Neural cell (in vitro differentiated cells): ENCODE results near the gene GGT6.

Source experiments
- CTCF ChIP-seq: fragments of 450-650 bp; IDR thresholded peaks from 2 replicates; pipeline ENCODE4 v1.5.1; 2014; ENCODE audit warnings: antibody characterized with exemption, mild to moderate bottlenecking, moderate library complexity; ENCODE audit not compliant: poor library complexity, severe bottlenecking
- EP300 ChIP-seq: fragments of 450-650 bp; conservative IDR thresholded peaks from 2 replicates; pipeline ENCODE4 v1.6.1; 2014; ENCODE audit warnings: antibody characterized with exemption, mild to moderate bottlenecking, moderate library complexity; ENCODE audit not compliant: poor library complexity, severe bottlenecking
- EZH2 ChIP-seq: fragments of 200-600, 300-800 bp; shearing (Covaris generic), sonication (generic); IDR thresholded peaks from 2 replicates; pipeline ENCODE4 v1.6.1; 2014; ENCODE audit warnings: antibody characterized with exemption, low read length, borderline replicate concordance, mild to moderate bottlenecking; ENCODE audit not compliant: insufficient read depth, poor library complexity, severe bottlenecking
- POLR2AphosphoS5 ChIP-seq: IDR thresholded peaks from 2 replicates; pipeline ENCODE4 v1.6.1; 2012
- RAD21 ChIP-seq: fragments of 450-650 bp; conservative IDR thresholded peaks from 2 replicates; pipeline ENCODE4 v1.6.1; 2014; ENCODE audit warnings: antibody characterized with exemption, mild to moderate bottlenecking, moderate library complexity
- SMC3 ChIP-seq: fragments of 450-650 bp; conservative IDR thresholded peaks from 2 replicates; pipeline ENCODE4 v1.6.1; 2014; ENCODE audit warnings: antibody characterized with exemption, mild to moderate bottlenecking, moderate library complexity; ENCODE audit not compliant: poor library complexity
- TAF1 ChIP-seq: IDR thresholded peaks from 2 replicates; pipeline ENCODE4 v1.6.1; 2012; ENCODE audit warnings: low read depth
- TF ChIP-seq, protein P1 (sequence below): IDR thresholded peaks from 2 replicates; pipeline ENCODE4 v1.6.1; 2012; ENCODE audit warnings: borderline replicate concordance

DNA sequence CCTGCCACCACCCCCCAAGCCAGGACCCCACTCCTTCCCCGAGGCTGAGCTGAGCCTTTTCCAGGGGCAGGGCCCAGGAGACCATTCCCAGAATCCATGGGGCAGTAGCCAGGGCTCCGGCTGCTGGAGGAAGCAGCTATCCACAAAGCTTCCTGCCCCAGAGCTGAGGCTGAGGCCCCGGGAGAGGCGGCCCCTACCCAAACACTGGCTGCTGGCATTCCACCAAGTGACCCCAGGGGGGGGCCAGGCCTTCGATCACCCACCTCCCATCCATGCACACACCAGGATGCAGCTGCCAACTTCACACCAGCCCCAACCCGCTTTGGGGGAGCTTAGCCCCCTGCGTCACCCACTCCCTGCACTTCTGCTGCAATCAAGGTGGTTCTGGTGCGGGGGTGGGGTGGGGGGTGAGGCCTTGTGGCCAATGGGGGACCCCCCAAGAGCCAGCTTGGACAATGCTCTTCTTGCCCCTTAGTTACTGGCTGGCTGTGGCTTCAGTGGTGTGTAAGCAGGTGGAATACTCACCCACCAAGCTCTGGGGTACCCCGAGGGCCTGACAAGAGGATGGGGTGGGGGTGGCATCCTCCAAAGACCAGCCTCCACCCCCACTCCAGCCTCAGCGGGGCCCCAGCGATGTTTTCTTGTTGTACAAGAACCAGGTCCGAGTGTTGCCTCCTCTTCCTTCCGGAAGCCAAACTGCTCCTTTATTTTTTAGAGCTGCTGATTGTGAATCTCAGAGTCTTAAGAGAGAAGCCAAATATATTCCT lies 22.0 kb downstream of the GGT6 start:
- TF ChIP-seq CTCF (no peak), SMC3 (no peak), EP300 (no peak), EZH2 (no peak), POLR2AphosphoS5 (no peak), TAF1 (no peak), RAD21 (no peak)
- TF ChIP-seq, protein P1, sequence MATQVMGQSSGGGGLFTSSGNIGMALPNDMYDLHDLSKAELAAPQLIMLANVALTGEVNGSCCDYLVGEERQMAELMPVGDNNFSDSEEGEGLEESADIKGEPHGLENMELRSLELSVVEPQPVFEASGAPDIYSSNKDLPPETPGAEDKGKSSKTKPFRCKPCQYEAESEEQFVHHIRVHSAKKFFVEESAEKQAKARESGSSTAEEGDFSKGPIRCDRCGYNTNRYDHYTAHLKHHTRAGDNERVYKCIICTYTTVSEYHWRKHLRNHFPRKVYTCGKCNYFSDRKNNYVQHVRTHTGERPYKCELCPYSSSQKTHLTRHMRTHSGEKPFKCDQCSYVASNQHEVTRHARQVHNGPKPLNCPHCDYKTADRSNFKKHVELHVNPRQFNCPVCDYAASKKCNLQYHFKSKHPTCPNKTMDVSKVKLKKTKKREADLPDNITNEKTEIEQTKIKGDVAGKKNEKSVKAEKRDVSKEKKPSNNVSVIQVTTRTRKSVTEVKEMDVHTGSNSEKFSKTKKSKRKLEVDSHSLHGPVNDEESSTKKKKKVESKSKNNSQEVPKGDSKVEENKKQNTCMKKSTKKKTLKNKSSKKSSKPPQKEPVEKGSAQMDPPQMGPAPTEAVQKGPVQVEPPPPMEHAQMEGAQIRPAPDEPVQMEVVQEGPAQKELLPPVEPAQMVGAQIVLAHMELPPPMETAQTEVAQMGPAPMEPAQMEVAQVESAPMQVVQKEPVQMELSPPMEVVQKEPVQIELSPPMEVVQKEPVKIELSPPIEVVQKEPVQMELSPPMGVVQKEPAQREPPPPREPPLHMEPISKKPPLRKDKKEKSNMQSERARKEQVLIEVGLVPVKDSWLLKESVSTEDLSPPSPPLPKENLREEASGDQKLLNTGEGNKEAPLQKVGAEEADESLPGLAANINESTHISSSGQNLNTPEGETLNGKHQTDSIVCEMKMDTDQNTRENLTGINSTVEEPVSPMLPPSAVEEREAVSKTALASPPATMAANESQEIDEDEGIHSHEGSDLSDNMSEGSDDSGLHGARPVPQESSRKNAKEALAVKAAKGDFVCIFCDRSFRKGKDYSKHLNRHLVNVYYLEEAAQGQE, result no peak
